H1 (cell line): ENCODE measurements around the gene OTOGL. TPM values are rescaled to one million over a fixed set of nuclear protein-coding genes. Genes with fewer than 3 reads are reported as not detected.

Experiments
- CTCF ChIA-PET: fragments of 300-600 bp; sonication (Branson Sonifier 250); formaldehyde crosslinking; loops from one replicate; lab custom pipeline; 2021; ENCODE audit not compliant: partially characterized antibody; lab: Charles Lee
- POLR2A ChIA-PET: fragments of 300-600 bp; sonication (Branson Sonifier 250); formaldehyde crosslinking; loops from one replicate; lab custom pipeline; 2021; ENCODE audit warnings: inconsistent platforms; ENCODE audit not compliant: partially characterized antibody; lab: Charles Lee
- DNase-seq, 2 experiments: peaks; one replicate each; pipeline versions ENCODE4 v3.0.0 to v3.0.0-alpha.2; 2010 to 2022; ENCODE audit warnings: low spot score in 2 of 2, low read depth in 1 of 2, mixed read lengths in 1 of 2
- FAIRE-seq: peaks from 2 replicates; lab custom pipeline; 2011; peaks lifted over from hg19 to GRCh38; lab: Jason Lieb, UNC
- H2AFZ ChIP-seq: 2 replicates; pipeline ENCODE4 v1.8.1; 2012; ENCODE audit warnings: low read length, inconsistent platforms
- H2AK5ac ChIP-seq: 2 replicates; pipeline ENCODE4 v1.6.1; 2013; ENCODE audit warnings: low read depth, low read length
- H2BK120ac ChIP-seq: replicated peaks from 2 replicates; pipeline ENCODE3; 2013; ENCODE audit warnings: low read depth, low read length, inconsistent platforms
- H2BK12ac ChIP-seq: 2 replicates; pipeline ENCODE4 v1.6.1; 2013; ENCODE audit warnings: low read depth, low read length
- H2BK15ac ChIP-seq: 2 replicates; pipeline ENCODE4 v1.6.1; 2013; ENCODE audit warnings: low read length
- H2BK20ac ChIP-seq: 2 replicates; pipeline ENCODE4 v1.6.1; 2013; ENCODE audit warnings: low read length
- H2BK5ac ChIP-seq: 2 replicates; pipeline ENCODE4 v1.6.1; 2013; ENCODE audit warnings: low read depth, low read length
- H3K14ac ChIP-seq: 2 replicates; pipeline ENCODE4 v1.6.1; 2013; ENCODE audit warnings: inconsistent platforms; ENCODE audit not compliant: insufficient read length
- H3K18ac ChIP-seq: 2 replicates; pipeline ENCODE4 v1.6.1; 2013; ENCODE audit warnings: low read length; ENCODE audit errors: extremely low read depth
- H3K23ac ChIP-seq: 2 replicates; pipeline ENCODE4 v1.6.1; 2013; ENCODE audit warnings: inconsistent platforms; ENCODE audit not compliant: insufficient read length
- H3K23me2 ChIP-seq: 2 replicates; pipeline ENCODE4 v1.6.1; 2013; ENCODE audit warnings: low read depth, low read length
- H3K27ac ChIP-seq: 2 replicates; pipeline ENCODE4 v1.6.1; 2011; ENCODE audit warnings: low read depth, low read length, inconsistent platforms
- H3K27me3 ChIP-seq, 4 experiments: replicated peaks in 1 of 4; 1 replicate in 1 of 4; 2 replicates in 3 of 4; pipeline versions ENCODE4 v1.6.1 to v1.8.1; 2011 to 2013; ENCODE audit warnings: low read length in 3 of 4, mild to moderate bottlenecking in 3 of 4, inconsistent platforms in 2 of 4, mixed read lengths in 2 of 4, moderate library complexity in 1 of 4; ENCODE audit not compliant: control insufficient read depth in 3 of 4, insufficient read depth in 3 of 4; ENCODE audit errors: extremely low read depth in 1 of 4
- H3K36me3 ChIP-seq, 4 experiments: 2 replicates each; pipeline versions ENCODE4 v1.6.1 to v1.8.1; 2011 to 2013; ENCODE audit warnings: mild to moderate bottlenecking in 4 of 4, low read length in 3 of 4, moderate library complexity in 2 of 4, control low read depth in 1 of 4, inconsistent platforms in 1 of 4; ENCODE audit not compliant: insufficient read depth in 4 of 4, control insufficient read depth in 2 of 4
- H3K4ac ChIP-seq: replicated peaks from 2 replicates; pipeline ENCODE3; 2013; ENCODE audit warnings: low read length, low read depth, mixed read lengths, inconsistent platforms; ENCODE audit not compliant: insufficient read length
- H3K4me1 ChIP-seq, 4 experiments: replicated peaks in 1 of 4; 1 replicate in 1 of 4; 2 replicates in 3 of 4; pipeline versions ENCODE4 v1.6.1 to v1.8.1; 2011 to 2013; ENCODE audit warnings: low read length in 3 of 4, inconsistent platforms in 2 of 4, mixed read lengths in 1 of 4; ENCODE audit not compliant: insufficient read depth in 4 of 4, control insufficient read depth in 3 of 4
- H3K4me2 ChIP-seq, 2 experiments: 2 replicates each; pipeline versions ENCODE4 v1.6.1 to v1.8.1; 2011 to 2013; ENCODE audit warnings: low read depth in 2 of 2, low read length in 2 of 2, control low read depth in 1 of 2, inconsistent platforms in 1 of 2, mild to moderate bottlenecking in 1 of 2; ENCODE audit not compliant: insufficient read depth in 1 of 2
- H3K4me3 ChIP-seq, 4 experiments: fragments of 200-600, 300-600 bp in 1 of 4; sonication (generic), shearing (Covaris generic), sonication (Bioruptor Twin) in 1 of 4; 2 replicates each; pipeline versions ENCODE4 v1.5.1 to v1.8.1; 2011 to 2016; ENCODE audit warnings: low read length in 4 of 4, low read depth in 3 of 4, control low read depth in 2 of 4, inconsistent platforms in 2 of 4, mild to moderate bottlenecking in 2 of 4, mixed read lengths in 1 of 4, moderate library complexity in 1 of 4; ENCODE audit not compliant: insufficient read depth in 2 of 4; ENCODE audit errors: extremely low read depth in 1 of 4
- H3K56ac ChIP-seq: replicated peaks from 2 replicates; pipeline ENCODE3; 2013; ENCODE audit warnings: low read depth, mild to moderate bottlenecking, mixed read lengths, low read length, inconsistent platforms; ENCODE audit not compliant: insufficient read length
- H3K79me1 ChIP-seq: 2 replicates; pipeline ENCODE4 v1.6.1; 2013; ENCODE audit warnings: low read depth, low read length, control low read depth
- H3K79me2 ChIP-seq, 2 experiments: 2 replicates each; pipeline versions ENCODE4 v1.6.1 to v1.8.1; 2012 to 2013; ENCODE audit warnings: low read length in 2 of 2, mild to moderate bottlenecking in 2 of 2, inconsistent platforms in 1 of 2; ENCODE audit not compliant: insufficient read depth in 2 of 2, control insufficient read depth in 1 of 2
- H3K9ac ChIP-seq, 4 experiments: replicated peaks in 1 of 4; 1 replicate in 1 of 4; 2 replicates in 3 of 4; pipeline versions ENCODE4 v1.6.1 to v1.8.1; 2011 to 2013; ENCODE audit warnings: low read depth in 3 of 4, low read length in 3 of 4, control low read depth in 2 of 4, mild to moderate bottlenecking in 2 of 4, moderate library complexity in 2 of 4, inconsistent platforms in 1 of 4; ENCODE audit errors: extremely low read depth in 1 of 4
- H3K9me3 ChIP-seq, 2 experiments: 2 replicates each; pipeline versions ENCODE4 v1.6.1 to v1.8.1; 2012 to 2013; ENCODE audit warnings: mild to moderate bottlenecking in 2 of 2, moderate library complexity in 2 of 2, control low read depth in 1 of 2, inconsistent platforms in 1 of 2, low read depth in 1 of 2, low read length in 1 of 2, mixed read lengths in 1 of 2; ENCODE audit not compliant: insufficient read depth in 2 of 2
- H4K20me1 ChIP-seq, 2 experiments: replicated peaks in 1 of 2; 2 replicates each; pipeline versions ENCODE3 to v1.8.1; 2011 to 2013; ENCODE audit warnings: inconsistent platforms in 2 of 2, low read length in 2 of 2, mild to moderate bottlenecking in 1 of 2; ENCODE audit not compliant: insufficient read depth in 2 of 2, control insufficient read depth in 1 of 2
- H4K5ac ChIP-seq: 2 replicates; pipeline ENCODE4 v1.6.1; 2013; ENCODE audit warnings: low read length, low read depth, mixed read lengths, inconsistent platforms; ENCODE audit not compliant: insufficient read length
- H4K8ac ChIP-seq: 2 replicates; pipeline ENCODE4 v1.8.0; 2013; ENCODE audit warnings: mild to moderate bottlenecking, moderate library complexity, low read length, inconsistent platforms; ENCODE audit not compliant: insufficient read depth; ENCODE audit errors: extremely low read depth
- H4K91ac ChIP-seq: replicated peaks from 2 replicates; pipeline ENCODE3; 2013; ENCODE audit warnings: low read length, mixed read lengths, inconsistent platforms; ENCODE audit not compliant: insufficient read length
- ASH2L ChIP-seq: fragments of 200-600, 300-600 bp; sonication (generic); IDR thresholded peaks from one replicate; pipeline ENCODE4 v1.7.1; 2017; ENCODE audit warnings: low read length
- EP300 ChIP-seq, 2 experiments: IDR thresholded peaks; 1 replicate in 1 of 2; 2 replicates in 1 of 2; pipeline ENCODE4 v1.6.1; 2011 to 2012; ENCODE audit warnings: low read depth in 2 of 2, low read length in 2 of 2, mild to moderate bottlenecking in 2 of 2, borderline replicate concordance in 1 of 2, inconsistent platforms in 1 of 2, moderate library complexity in 1 of 2
- GABPA ChIP-seq: IDR thresholded peaks from 2 replicates; pipeline ENCODE4 v1.6.1; 2011; ENCODE audit warnings: mild to moderate bottlenecking, low read length, moderate library complexity, borderline replicate concordance; ENCODE audit not compliant: insufficient read depth
- JUND ChIP-seq: IDR thresholded peaks from 2 replicates; pipeline ENCODE4 v1.6.1; 2011; ENCODE audit warnings: mild to moderate bottlenecking, improper control_type of control experiment, low read length
- KDM1A ChIP-seq: fragments of 200-600, 300-600 bp; sonication (generic); IDR thresholded peaks from 2 replicates; pipeline ENCODE4 v1.7.1; 2016; ENCODE audit warnings: mild to moderate bottlenecking, low read length, borderline replicate concordance
- POU5F1 ChIP-seq: IDR thresholded peaks from 2 replicates; pipeline ENCODE4 v1.6.1; 2011; ENCODE audit warnings: low read depth, mild to moderate bottlenecking, low read length, moderate library complexity
- RXRA ChIP-seq: IDR thresholded peaks from 2 replicates; pipeline ENCODE4 v1.6.1; 2011; ENCODE audit warnings: low read depth, mild to moderate bottlenecking, low read length, moderate library complexity; ENCODE audit not compliant: insufficient read depth
- SAP30 ChIP-seq: fragments of 300-600 bp; sonication (generic); IDR thresholded peaks from 2 replicates; pipeline ENCODE4 v1.7.1; 2012; ENCODE audit warnings: low read length, moderate library complexity, mild to moderate bottlenecking, inconsistent platforms; ENCODE audit not compliant: insufficient read depth, insufficient replicate concordance
- SIRT6 ChIP-seq: IDR thresholded peaks from one replicate; pipeline ENCODE4 v1.7.1; 2012; ENCODE audit warnings: low read length, inconsistent platforms
- SP2 ChIP-seq: IDR thresholded peaks from 2 replicates; pipeline ENCODE4 v1.6.1; 2012; ENCODE audit warnings: mild to moderate bottlenecking, low read length, inconsistent platforms
- SP4 ChIP-seq: IDR thresholded peaks from 2 replicates; pipeline ENCODE4 v1.6.1; 2012; ENCODE audit warnings: low read length, inconsistent platforms
- SUZ12 ChIP-seq: fragments of 200-600 bp; sonication (generic); IDR thresholded peaks from 2 replicates; pipeline ENCODE4 v1.6.1; 2012; ENCODE audit warnings: mild to moderate bottlenecking, inconsistent platforms, low read length, moderate library complexity, mixed read lengths
- TBP ChIP-seq: IDR thresholded peaks from 2 replicates; pipeline ENCODE4 v1.6.1; 2011; ENCODE audit warnings: low read depth, low read length, improper control_type of control experiment
- WGBS, 2 experiments: shearing (Covaris generic) in 1 of 2; methylation state at CpG; one replicate each; pipeline versions ENCODE4 v1.1.6 to v1.1.7; 2013 to 2015; ENCODE audit warnings: low lambda C conversion rate in 2 of 2, mixed read lengths in 2 of 2, inconsistent platforms in 1 of 2, low coverage in 1 of 2, missing lambda C conversion rate in 1 of 2; ENCODE audit not compliant: insufficient replicate concordance in 2 of 2, insufficient coverage in 1 of 2, insufficient read length in 1 of 2; ENCODE audit errors: extremely low coverage in 1 of 2, missing lambda C conversion rate in 1 of 2; 5-methylcytosine and 5-hydroxymethylcytosine counted together
- polyA plus RNA-seq, 7 experiments: library from polyadenylated mRNA; depleted of rRNA in 3 of 7; stranded (reverse) in 5 of 7; unstranded in 2 of 7; fragments of >200 nt in 5 of 7; fragments of 200-250 nt in 2 of 7; gene quantifications; 1 replicate in 5 of 7; 2 replicates in 1 of 7; 4 replicates in 1 of 7; pipeline versions ENCODE4 v1.2.1 to v1.2.3, GENCODE V29; 2011 to 2013; ENCODE audit warnings: missing spikeins in 2 of 7, mixed read lengths in 2 of 7
- total RNA-seq: library from RNA; stranded (reverse); fragmentation: NEBNext Ultra II Directional; extraction: Animal tissue kit (Norgen Biotek cat#: 25700); gene quantifications from 2 replicates; pipeline ENCODE4 v1.2.1, GENCODE V29; 2021

Gene OTOGL
- total and polyA plus RNA-seq, 2 of the 8 experiments (the other 6 are each of a cell fraction or from before 2014, with no cell fraction given), result 0.12 to 0.17 TPM

DNA sequence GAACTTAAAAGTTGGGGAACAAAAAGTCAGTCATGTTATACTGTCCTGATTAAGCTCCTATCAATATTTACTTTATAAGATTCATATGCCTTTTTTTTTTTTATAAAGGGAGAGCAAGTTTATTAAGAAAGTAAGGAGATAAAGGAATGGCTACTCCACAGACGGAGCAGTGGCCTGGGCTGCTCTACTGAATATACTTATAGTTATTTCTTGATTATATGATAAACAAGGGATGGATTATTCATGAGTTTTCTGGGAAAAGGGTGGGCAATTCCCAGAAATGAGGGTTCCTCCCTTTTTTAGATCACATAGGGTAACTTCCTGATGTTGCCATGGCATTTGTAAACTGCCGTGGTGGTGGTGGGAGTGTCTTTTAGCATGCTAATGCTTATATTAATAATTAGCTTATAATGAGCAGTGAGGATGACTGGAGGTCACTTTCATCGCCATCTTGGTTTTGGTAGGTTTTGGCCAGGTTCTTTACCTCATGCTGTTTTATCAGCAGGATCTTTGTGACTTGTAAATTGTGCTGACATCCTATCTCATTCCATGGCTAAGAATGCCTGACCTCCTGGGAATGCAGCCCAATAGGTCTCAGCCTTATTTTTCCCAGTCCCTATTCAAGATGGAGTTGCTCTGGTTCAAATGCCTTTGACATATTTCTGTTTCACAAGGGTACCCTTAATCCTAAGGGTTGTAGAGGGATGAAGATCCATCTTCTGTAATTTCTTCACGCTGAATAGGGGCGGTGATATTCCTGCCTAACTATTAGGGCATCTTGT is 73.9 kb downstream of the OTOGL start:
- no peak overlapping the region for H2BK20ac ChIP-seq
- H3K14ac ChIP-seq, result no peak overlapping the region
- H4K20me1 ChIP-seq, result no peaks in the 10 kb centered on the region
- H2BK12ac ChIP-seq, result no peak overlapping the region
- WGBS, 2 experiments, result 79% methylated on average over 5 of the region's 5 CpGs; no CpG with 5 or more reads in 1 of the 2 experiments
- no peak overlapping the region for H2BK120ac ChIP-seq
- no peaks in the 10 kb centered on the region for H3K23me2 ChIP-seq
- H2AFZ ChIP-seq, result no peak overlapping the region
- H3K18ac ChIP-seq, result no peak overlapping the region
- no peak overlapping the region for H3K4me3 ChIP-seq
- POLR2A ChIA-PET, result interaction anchor here (0.6 kb wide), 1 partner anchor 245 kb away, joined by 4 read pairs; no protein-coding TSS in a partner anchor
- CTCF ChIA-PET, result interaction anchor here (0.6 to 1.2 kb wide), 3 partner anchors 9 to 137 kb away, joined by 3 to 5 read pairs (median 4); no protein-coding TSS in a partner anchor
- FAIRE-seq (peak; percentile 89), DNase-seq (no peak)
- no peak overlapping the region for H3K4ac ChIP-seq
- H3K9ac ChIP-seq, result no peak overlapping the region
- H3K79me1 ChIP-seq, result no peaks in the 10 kb centered on the region
- no peak overlapping the region for H4K91ac ChIP-seq
- no peaks in the 10 kb centered on the region for H3K4me1 ChIP-seq
- H2AK5ac ChIP-seq, result no peak overlapping the region
- H3K23ac ChIP-seq, result no peak overlapping the region
- H3K4me2 ChIP-seq, result no peak overlapping the region
- no peak overlapping the region for H2BK5ac ChIP-seq
- H3K9me3 ChIP-seq, result no peaks in the 10 kb centered on the region
- no peak overlapping the region for H3K56ac ChIP-seq
- H3K27ac ChIP-seq, result no peak overlapping the region
- no peaks in the 10 kb centered on the region for H3K79me2 ChIP-seq
- no peaks in the 10 kb centered on the region for H3K36me3 ChIP-seq
- no peak overlapping the region for H4K5ac ChIP-seq
- H3K27me3 ChIP-seq, result no peaks in the 10 kb centered on the region
- no peak overlapping the region for H2BK15ac ChIP-seq
- H4K8ac ChIP-seq, result no peak overlapping the region
- no peak for TF ChIP-seq SIRT6
- no peak for TF ChIP-seq TBP
- TF ChIP-seq EP300 (IDR thresholded peaks at IDR 0.05; ENCODE audit: borderline replicate concordance in 1 of 2, low read depth in 2 of 2, low read length in 2 of 2), result 0 out of 3 replicates have a peak, but pooled peaks of 1 of the 2 experiments have one; percentile 42
- TF ChIP-seq RXRA, result no peak
- TF ChIP-seq SAP30, result no peak
- no peak for TF ChIP-seq POU5F1
- TF ChIP-seq ASH2L, result no peak
- TF ChIP-seq JUND, result no peak
- TF ChIP-seq GABPA, result no peak
- TF ChIP-seq SUZ12, result no peak
- TF ChIP-seq SP2, result no peak
- TF ChIP-seq SP4, result no peak
- no peak for TF ChIP-seq KDM1A
